HUES6 (cell line): ENCODE data around the gene NFKBIB.
"Not testable (repeated sequence)": the region's sequence is repeated elsewhere in the genome, so short reads cannot be mapped to it uniquely, and the experiment has no call there.

Experiments used
- H3K27ac ChIP-seq: 2 replicates; pipeline ENCODE4 v1.7.0; 2013; ENCODE audit warnings: low read depth, mild to moderate bottlenecking, low read length, inconsistent platforms
- H3K27me3 ChIP-seq: 2 replicates; pipeline ENCODE4 v1.6.1; 2013; ENCODE audit warnings: low read length; ENCODE audit not compliant: control insufficient read depth, insufficient read depth
- H3K36me3 ChIP-seq: 2 replicates; pipeline ENCODE4 v1.6.1; 2013; ENCODE audit warnings: low read length; ENCODE audit not compliant: control insufficient read depth, insufficient read depth
- H3K4me1 ChIP-seq: 2 replicates; pipeline ENCODE4 v1.6.1; 2013; ENCODE audit warnings: low read length; ENCODE audit not compliant: control insufficient read depth, insufficient read depth
- H3K4me3 ChIP-seq: 2 replicates; pipeline ENCODE4 v1.5.1; 2013; ENCODE audit warnings: low read depth, low read length
- H3K9ac ChIP-seq: one replicate; pipeline ENCODE4 v1.6.1; 2013; ENCODE audit warnings: mild to moderate bottlenecking, low read length
- H3K9me3 ChIP-seq: 2 replicates; pipeline ENCODE4 v1.6.1; 2013; ENCODE audit warnings: low read depth, low read length; ENCODE audit not compliant: control insufficient read depth, insufficient read depth

Gene NFKBIB

DNA sequence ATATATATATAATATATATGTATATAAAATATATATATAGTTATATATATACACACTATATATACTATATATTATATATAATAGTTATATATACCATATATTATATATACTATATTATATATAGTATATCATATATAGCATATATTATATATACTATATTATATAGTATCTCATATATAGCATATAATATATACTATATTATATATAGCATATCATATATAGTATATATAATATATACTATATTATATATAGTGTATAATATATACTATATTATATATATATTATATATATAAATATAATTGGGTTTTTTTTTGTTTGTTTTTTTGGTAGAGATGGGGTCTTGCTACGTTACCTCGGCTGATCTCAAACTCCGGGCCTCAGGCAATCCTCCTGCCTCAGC lies 38.4 kb upstream of the NFKBIB start:
- Histone ChIP-seq H3K36me3 (no peaks in the 10 kb centered on the region), H3K4me1 (peaks cover 11% of the 10 kb centered on the region), H3K9ac (no peak overlapping the region), H3K4me3 (no peak overlapping the region), H3K27ac (no peak overlapping the region), H3K9me3 (peaks cover 12% of the 10 kb centered on the region), H3K27me3 (no peaks in the 10 kb centered on the region)

DNA sequence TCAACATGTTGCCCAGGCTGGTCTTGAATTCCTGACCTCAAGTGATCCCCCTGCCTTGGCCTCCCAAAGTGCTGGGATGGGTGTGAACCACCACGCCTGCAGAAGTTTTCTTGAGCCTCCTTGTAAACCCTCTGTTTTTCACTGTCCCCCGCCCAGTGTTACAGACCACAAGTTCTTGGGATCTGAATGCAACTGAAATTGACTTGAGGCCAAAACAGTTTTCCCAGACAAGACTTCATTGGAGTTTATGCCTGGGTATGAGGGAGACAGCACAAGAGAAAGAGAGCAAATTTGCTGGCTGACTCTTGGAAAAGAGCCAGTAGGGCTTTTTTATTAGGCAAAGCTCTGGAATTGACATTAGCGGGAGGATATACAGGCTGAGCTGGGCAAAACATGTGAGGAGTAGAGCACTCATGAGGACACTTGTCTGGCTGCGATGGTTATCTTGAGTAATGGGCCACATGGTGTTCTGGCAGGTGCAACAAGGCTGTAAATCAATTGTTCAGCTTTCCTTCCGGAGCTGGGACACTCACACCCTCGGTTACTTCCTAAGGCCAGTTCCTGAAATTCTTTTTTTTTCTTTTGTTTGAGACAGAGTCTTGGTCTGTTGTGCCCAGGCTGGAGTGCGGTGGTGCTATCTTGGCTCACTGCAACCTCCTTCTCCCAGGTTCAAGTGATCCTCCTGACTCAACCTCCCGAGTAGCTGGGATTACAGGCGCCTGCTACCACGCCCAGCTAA lies 37.3 kb upstream of the NFKBIB start:
- H3K4me3 ChIP-seq = no peak overlapping the region
- no peaks in the 10 kb centered on the region for H3K27me3 ChIP-seq
- H3K27ac ChIP-seq = no peak overlapping the region
- H3K9me3 ChIP-seq = peaks cover 2% of the 10 kb centered on the region; the same call in 1 of the 2 replicates
- peaks cover 11% of the 10 kb centered on the region for H3K4me1 ChIP-seq
- H3K9ac ChIP-seq = no peak overlapping the region
- H3K36me3 ChIP-seq = no peaks in the 10 kb centered on the region

DNA sequence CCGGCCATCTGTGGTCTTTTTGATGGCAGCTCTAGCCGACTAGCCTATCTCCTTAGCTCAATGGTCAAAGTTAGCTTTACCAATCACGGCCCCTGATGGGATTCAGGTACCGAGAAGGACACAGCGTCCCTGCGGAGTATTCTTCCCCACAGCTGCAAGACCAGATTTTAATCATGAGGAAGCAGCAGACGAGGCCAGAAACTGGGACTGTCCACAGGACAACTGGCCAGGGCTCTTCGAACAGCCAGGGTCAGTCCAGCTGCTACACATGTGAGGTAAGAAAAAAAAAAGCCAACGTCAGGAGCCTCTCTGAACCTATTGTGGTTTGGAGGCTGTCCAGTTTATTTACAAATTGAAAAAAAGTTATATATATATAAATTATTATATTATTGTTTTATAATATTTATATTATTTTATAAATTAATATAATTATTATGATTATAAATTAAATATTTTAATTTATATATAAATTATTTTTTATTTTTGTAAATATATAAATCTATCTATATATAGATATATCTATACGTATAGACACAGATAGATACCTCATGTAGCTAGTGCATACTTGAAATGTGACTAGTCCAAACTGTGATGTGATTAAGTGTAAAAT lies 32.5 kb upstream of the NFKBIB start:
- peaks cover 3% of the 10 kb centered on the region; the same call in 1 of the 2 replicates for H3K27me3 ChIP-seq
- H3K27ac ChIP-seq = no peak overlapping the region
- H3K9me3 ChIP-seq = no peaks in the 10 kb centered on the region
- H3K9ac ChIP-seq = no peak overlapping the region
- H3K36me3 ChIP-seq = no peaks in the 10 kb centered on the region
- no peak overlapping the region for H3K4me3 ChIP-seq
- peaks cover 23% of the 10 kb centered on the region for H3K4me1 ChIP-seq

DNA sequence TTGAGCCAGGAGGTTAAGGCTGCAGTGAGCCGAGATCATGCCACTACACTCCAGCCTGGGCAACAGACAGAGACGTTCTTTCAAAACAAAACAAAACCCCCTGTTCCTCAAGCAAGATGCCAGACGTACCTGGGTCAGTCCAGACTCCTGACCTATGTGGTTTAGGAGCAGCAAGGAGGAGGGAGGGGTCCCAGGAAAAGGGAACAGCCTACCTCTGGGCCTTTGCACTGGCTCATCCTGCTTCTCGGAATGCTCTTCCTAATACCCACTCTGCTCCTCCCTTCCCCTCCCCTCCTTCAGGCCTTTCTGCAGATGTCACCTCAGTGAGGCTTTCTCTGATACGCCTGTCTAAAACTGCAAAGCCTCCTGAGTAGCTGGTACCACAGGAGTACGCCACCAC lies 31.2 kb upstream of the NFKBIB start:
- H3K9me3 ChIP-seq = no peaks in the 10 kb centered on the region
- H3K4me1 ChIP-seq = peaks cover 23% of the 10 kb centered on the region
- H3K27ac ChIP-seq = no peak overlapping the region
- H3K9ac ChIP-seq = no peak overlapping the region
- peaks cover 3% of the 10 kb centered on the region; the same call in 1 of the 2 replicates for H3K27me3 ChIP-seq
- H3K36me3 ChIP-seq = no peaks in the 10 kb centered on the region
- H3K4me3 ChIP-seq = no peak overlapping the region

DNA sequence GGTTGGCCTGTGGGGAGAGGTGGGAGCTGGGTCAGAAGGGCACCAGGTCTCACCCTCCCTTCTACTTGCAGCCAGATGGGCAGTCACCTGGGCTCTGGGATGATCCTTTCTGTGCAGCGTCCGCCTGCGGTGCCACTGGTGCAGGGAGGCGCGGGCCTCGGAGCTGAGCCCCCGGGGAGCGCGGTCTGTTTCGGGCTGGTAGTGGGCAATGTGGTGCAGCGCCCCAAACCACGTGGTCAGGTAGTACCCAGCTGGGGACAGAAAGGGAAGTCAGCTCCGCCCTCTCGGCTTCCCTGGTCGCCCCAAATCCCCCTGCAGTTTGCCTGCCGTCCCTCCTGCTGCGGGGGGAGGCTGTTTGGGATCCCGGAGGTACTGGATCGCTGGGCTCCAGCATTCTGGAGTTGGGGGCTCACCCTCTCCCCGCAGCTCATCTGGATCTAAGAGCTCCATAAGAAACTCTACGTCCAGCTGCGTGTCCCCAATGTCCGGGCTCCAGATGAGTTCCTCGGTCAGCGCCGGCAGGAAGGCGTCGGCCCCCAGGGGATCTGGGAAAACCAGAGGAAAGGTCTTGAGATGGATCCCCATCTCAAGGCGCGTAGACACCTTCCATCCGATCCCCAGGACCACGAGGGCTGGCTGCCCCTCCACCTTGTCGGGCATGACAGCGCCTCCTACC lies 30.5 kb upstream of the NFKBIB start:
- no peak overlapping the region; the same call in 1 of the 2 replicates for H3K27ac ChIP-seq
- peaks cover 3% of the 10 kb centered on the region; the same call in 1 of the 2 replicates for H3K27me3 ChIP-seq
- H3K4me1 ChIP-seq = peaks cover 26% of the 10 kb centered on the region
- no peaks in the 10 kb centered on the region for H3K36me3 ChIP-seq
- H3K9me3 ChIP-seq = no peaks in the 10 kb centered on the region
- peak overlapping the region; percentile 55 for H3K4me3 ChIP-seq
- H3K9ac ChIP-seq = peak overlapping the region; percentile 4

DNA sequence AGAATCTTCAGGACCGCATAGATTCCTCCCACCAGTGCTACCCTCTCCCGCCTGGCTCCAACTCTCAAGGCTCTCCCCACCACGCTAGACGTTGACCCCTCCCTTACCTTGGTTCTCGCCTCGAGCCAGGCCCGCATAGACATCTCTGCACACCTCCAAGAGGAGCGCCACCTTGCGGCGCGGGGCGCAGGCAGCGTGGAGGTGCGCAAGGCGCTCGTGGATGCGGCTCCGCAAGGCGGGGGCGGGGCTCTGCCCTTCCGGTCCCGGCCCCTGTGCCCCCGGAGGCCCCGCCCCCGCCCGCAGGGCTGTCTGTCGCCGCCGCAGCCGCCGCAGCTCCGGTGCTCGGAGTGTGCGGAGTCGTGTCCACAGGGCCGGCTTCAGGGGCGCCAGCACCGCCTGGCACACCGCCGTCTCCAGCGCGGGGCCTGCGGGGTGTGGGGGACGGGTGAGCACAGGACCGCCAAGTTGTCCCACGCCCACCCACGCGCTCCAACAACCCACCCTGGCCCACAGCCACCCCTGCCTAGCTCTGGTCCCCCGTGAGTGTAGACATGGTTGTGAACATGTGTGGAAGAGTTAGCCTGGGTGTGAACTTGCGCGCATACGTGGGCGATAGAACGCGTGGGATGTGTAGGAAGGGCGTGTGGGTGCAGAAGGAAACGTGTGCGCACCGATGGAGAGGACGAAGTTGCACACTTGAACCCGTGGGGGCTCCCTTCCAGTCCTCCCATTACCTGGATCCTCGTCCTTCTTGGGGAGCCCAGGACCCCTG lies 29.7 kb upstream of the NFKBIB start:
- peaks cover 3% of the 10 kb centered on the region; the same call in 1 of the 2 replicates for H3K27me3 ChIP-seq
- H3K27ac ChIP-seq = no peak overlapping the region
- peak overlapping the region; percentile 4 for H3K9ac ChIP-seq
- no peaks in the 10 kb centered on the region for H3K36me3 ChIP-seq
- H3K4me3 ChIP-seq = peak overlapping the region; percentile 55
- H3K4me1 ChIP-seq = peaks cover 22% of the 10 kb centered on the region
- no peaks in the 10 kb centered on the region for H3K9me3 ChIP-seq

DNA sequence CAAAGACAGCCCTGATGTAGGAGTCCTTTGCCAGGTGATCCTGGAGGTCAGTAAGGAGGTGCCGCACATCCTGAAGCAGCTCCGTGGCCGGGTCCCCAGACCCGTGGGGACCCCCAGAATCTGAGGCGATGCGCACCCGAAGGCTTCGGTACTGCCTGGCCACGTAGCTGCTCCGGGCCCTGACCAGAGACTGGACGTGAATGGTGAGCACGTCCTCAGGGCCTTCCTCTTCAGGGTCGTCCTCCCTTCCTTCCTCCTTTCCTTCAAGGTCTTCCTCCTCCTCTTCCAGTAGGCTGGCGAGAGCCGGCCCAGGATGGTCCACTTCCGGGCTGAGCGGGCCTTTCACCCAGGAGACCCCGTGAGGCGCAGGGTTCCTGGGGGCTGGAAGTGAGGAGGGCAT lies 29.2 kb upstream of the NFKBIB start:
- Histone ChIP-seq H3K36me3 (no peaks in the 10 kb centered on the region), H3K9me3 (no peaks in the 10 kb centered on the region), H3K9ac (no peak overlapping the region)

DNA sequence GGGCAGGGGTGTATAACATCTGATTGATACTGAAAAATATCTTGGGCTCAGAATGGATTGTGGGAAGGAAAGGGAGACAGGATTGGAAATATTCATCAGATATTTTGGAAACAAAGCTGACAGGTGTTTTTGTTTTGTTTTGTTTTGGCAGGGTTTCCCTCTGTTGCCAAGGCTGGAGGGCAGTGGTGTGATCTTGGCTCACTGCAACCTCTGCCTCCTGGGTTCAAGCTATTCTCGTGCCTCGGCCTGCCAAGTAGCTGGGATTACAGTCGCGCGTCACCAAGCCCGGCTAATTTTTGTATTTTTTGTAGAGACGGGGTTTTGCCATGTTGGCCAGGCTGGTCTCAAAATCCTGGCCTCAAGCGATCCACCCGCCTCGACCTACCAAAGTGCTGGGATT lies 26.4 kb upstream of the NFKBIB start:
- H3K9ac ChIP-seq, H3K36me3 ChIP-seq, H3K27ac ChIP-seq, H3K9me3 ChIP-seq, H3K27me3 ChIP-seq, H3K4me3 ChIP-seq: not testable (repeated sequence)
- H3K4me1 ChIP-seq = peaks cover 30% of the 10 kb centered on the region

More for the DNA sequence above, 29.2 kb upstream of the NFKBIB start:
- H3K4me1 ChIP-seq = peaks cover 18% of the 10 kb centered on the region
- peak overlapping the region; percentile 55 for H3K4me3 ChIP-seq
- H3K27me3 ChIP-seq = peaks cover 3% of the 10 kb centered on the region; the same call in 1 of the 2 replicates
- no peak overlapping the region for H3K27ac ChIP-seq

DNA sequence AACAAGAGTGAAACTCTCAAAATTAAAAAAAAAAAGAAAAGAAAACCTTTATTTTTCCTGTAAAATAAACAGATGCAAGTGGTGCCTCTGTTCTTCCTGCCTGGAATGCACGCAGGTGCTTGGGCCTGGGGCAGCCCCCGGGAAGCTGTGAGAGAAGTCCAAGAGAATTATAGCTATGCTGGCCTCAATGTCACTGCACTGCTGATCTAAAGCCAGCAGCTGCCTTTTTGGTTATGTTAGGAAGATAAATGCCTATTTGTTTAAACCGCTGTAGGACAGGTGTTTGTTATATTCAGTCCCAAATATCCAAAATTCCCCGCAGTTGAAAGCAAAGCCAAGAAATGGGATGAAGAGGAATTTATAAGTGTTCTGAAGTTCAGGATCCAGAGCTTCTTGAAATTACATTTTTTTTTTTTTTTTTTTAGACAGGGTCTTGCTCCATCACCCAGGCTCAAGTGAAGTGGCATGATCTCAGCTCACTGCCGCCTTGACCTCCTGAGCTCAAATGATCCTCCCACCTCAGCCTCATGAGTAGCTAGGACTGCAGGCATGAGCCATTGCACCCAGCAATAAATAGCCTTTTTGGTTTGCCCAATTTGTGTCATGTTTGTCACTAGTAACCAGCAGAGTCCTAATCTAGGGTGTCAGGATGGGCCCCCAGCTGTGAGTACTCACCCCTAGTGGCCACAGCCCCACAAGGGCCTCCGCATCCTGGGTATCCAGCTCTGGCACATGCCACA lies 23.9 kb upstream of the NFKBIB start:
- no peaks in the 10 kb centered on the region for H3K9me3 ChIP-seq
- no peak overlapping the region for H3K9ac ChIP-seq
- H3K27ac ChIP-seq = no peak overlapping the region

More for the DNA sequence above, 23.9 kb upstream of the NFKBIB start:
- Histone ChIP-seq H3K4me3 (no peak overlapping the region), H3K4me1 (peaks cover 27% of the 10 kb centered on the region), H3K36me3 (no peaks in the 10 kb centered on the region), H3K27me3 (no peaks in the 10 kb centered on the region)
